Esophagus (tissue), 2 donors: Measurements from ENCODE around the gene KCNMA1. TPM values are rescaled to one million over a fixed set of nuclear protein-coding genes. Genes with fewer than 3 reads are reported as not detected.
"Not testable (repeated sequence)": the region's sequence is repeated elsewhere in the genome, so short reads cannot be mapped to it uniquely, and the experiment has no call there.

ENCODE experiments used
- H3K27ac ChIP-seq, 2 donors: one replicate each; pipeline ENCODE4 v1.5.1; 2013; ENCODE audit warnings: low read depth in 2 of 2, mild to moderate bottlenecking in 2 of 2, inconsistent platforms in 1 of 2, low read length in 1 of 2, moderate library complexity in 1 of 2
- H3K27me3 ChIP-seq, 2 donors: one replicate each; pipeline ENCODE4 v1.6.1; 2013; ENCODE audit warnings: low read length in 2 of 2, control low read depth in 1 of 2, mild to moderate bottlenecking in 1 of 2; ENCODE audit not compliant: insufficient read depth in 2 of 2, control insufficient read depth in 1 of 2
- H3K36me3 ChIP-seq, 2 donors: one replicate each; pipeline ENCODE4 v1.6.1; 2013; ENCODE audit warnings: low read length in 1 of 2; ENCODE audit not compliant: control insufficient read depth in 2 of 2, insufficient read depth in 2 of 2
- H3K4me1 ChIP-seq, 2 donors: one replicate each; pipeline ENCODE4 v1.6.1; 2013; ENCODE audit warnings: low read length in 1 of 2; ENCODE audit not compliant: control insufficient read depth in 2 of 2, insufficient read depth in 2 of 2
- H3K4me3 ChIP-seq, 2 donors: one replicate each; pipeline ENCODE4 v1.5.1; 2013; ENCODE audit warnings: low read length in 2 of 2, mild to moderate bottlenecking in 2 of 2, low read depth in 1 of 2, moderate library complexity in 1 of 2
- H3K9me3 ChIP-seq, 2 donors: one replicate each; pipeline ENCODE4 v1.6.1; 2013; ENCODE audit warnings: mild to moderate bottlenecking in 2 of 2, low read depth in 1 of 2, low read length in 1 of 2, moderate library complexity in 1 of 2; ENCODE audit not compliant: control insufficient read depth in 2 of 2, insufficient read depth in 1 of 2
- WGBS, 2 donors: extraction: QIAGEN DNeasy Blood & Tissue Kit; methylation state at CpG; one replicate each; pipeline ENCODE4 v1.1.7; 2013; 5-methylcytosine and 5-hydroxymethylcytosine counted together
- polyA plus RNA-seq, 2 donors: library from polyadenylated mRNA; stranded (reverse); fragments of 200-250 nt; gene quantifications; one replicate each; pipeline ENCODE4 v1.2.3, GENCODE V29; 2013
- donor health status: healthy with polysubstance abuse.
- donor health status: Bipolar disorder and iron deficiency.

The KCNMA1 gene
- polyA plus RNA-seq, 2 donors, result 8.4 to 11.2 TPM

DNA sequence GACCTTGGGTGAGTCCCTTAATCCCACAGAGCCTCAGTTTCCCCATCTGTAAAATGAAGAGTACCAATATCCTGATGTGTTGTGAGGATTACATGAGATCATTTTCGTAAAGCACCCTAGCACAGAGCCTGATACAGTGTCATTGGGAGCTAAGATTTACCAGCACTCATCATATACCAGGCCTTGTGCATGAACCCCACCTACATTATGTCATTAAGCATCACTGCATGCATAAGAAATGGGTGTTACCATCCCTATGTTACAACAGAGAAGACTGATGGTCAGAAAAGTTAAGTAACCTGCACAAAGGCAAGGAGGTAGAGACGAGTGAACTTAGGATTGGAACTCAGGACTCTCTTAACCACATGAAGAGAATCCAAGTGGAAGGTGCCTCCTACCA, 290.6 kb downstream of the KCNMA1 start:
- no peaks in the 10 kb centered on the region for H3K9me3 ChIP-seq
- no peaks in the 10 kb centered on the region for H3K27me3 ChIP-seq
- peaks cover 0 to 3% of the 10 kb centered on the region in 2 donors for H3K4me1 ChIP-seq
- no peak overlapping the region for H3K4me3 ChIP-seq
- H3K27ac ChIP-seq, result no peak overlapping the region
- no peaks in the 10 kb centered on the region for H3K36me3 ChIP-seq
- 38 to 41% methylated on average over 2 of the region's 2 CpGs for WGBS, 2 donors

DNA sequence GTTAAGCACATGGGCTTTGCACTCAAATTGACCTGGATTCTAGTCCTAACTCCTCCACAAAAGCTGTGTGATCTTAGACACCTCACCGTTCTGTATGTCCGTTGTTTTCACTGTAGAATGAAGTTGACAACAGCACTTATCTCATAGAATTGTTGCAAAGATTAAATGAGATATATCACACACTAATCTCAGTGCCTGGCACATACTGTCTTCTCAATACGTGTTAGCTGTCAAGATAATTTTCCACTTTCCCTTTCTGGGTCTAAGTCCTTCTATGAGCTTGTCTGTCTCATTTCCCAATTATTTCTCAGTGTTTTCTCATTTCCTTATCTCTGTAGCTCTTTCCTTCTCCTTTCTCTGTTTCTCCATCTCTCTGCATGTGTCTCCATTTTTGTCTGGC, 296.6 kb downstream of the KCNMA1 start:
- H3K9me3 ChIP-seq, result peaks cover 0 to 7% of the 10 kb centered on the region in 2 donors
- no peaks in the 10 kb centered on the region for H3K27me3 ChIP-seq
- no peak overlapping the region for H3K27ac ChIP-seq
- no peaks in the 10 kb centered on the region for H3K36me3 ChIP-seq
- no peaks in the 10 kb centered on the region for H3K4me1 ChIP-seq
- 59 to 71% methylated on average over 3 of the region's 3 CpGs for WGBS, 2 donors
- H3K4me3 ChIP-seq, result no peak overlapping the region

DNA sequence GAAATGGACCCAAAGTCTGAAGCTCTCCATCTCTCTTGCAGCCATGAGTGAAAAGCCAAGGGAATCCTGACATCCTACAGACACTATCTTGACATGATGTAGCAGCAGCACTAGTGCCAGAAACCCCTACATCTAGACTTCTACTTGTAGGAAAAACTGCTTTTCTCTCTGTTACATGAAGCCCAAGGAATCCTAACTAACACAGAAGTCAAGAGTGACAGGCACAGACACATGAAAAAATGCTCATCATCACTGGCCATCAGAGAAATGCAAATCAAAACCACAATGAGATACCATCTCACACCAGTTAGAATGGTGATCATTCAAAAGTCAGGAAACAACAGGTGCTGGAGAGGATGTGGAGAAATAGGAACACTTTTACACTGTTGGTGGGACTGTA, 297.7 kb downstream of the KCNMA1 start:
- H3K4me3 ChIP-seq, H3K27ac ChIP-seq, H3K9me3 ChIP-seq, H3K27me3 ChIP-seq, H3K4me1 ChIP-seq, H3K36me3 ChIP-seq: not testable (repeated sequence)

DNA sequence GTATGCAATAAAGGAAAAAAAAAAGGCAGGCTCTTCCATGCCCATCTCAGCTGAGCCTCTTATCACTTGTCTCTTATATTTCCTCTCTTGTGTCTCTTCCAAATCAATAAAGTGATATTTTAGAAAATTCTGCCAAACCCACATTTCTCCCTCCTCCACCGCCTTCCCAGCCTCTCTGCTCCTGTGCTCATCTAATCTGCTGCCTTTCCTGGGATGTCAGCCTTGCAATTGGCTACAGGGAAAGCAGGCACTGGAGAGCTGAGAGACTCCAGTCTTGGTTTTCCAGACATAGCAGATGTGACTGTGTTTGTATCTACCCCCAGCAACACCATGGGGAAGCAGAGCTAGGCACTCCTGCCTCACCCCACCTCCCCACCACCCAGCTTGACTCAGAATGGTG, 298.4 kb downstream of the KCNMA1 start:
- no peaks in the 10 kb centered on the region for H3K4me1 ChIP-seq
- no peaks in the 10 kb centered on the region for H3K36me3 ChIP-seq
- WGBS, 2 donors, result 75 to 82% methylated on average over 1 of the region's 1 CpG

DNA sequence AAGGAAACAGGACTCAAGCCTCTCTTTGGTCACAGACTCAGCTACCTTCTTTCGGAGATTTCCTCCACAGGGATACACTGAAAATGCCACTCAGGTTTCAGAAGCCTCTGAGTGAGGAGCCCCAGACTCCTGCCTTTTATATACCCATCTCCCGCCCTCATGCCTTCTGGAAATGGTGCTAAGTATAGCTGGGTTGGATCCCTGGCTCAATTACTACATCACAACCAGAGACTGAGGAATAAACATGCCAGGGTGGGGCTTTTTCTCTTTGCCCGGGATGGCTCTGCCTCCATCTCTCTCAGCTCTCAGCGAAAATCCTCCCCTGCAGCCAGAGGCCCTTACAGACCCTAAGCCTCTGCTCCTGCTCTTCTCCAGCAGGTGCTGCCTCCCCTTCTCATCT, 299.5 kb downstream of the KCNMA1 start:
- Histone ChIP-seq H3K27me3 (no peaks in the 10 kb centered on the region), H3K27ac (no peak overlapping the region), H3K36me3 (no peaks in the 10 kb centered on the region), H3K4me3 (no peak overlapping the region), H3K4me1 (no peaks in the 10 kb centered on the region), H3K9me3 (peaks cover 0 to 7% of the 10 kb centered on the region in 2 donors)
- 80 to 85% methylated on average over 4 of the region's 4 CpGs for whole genome bisulfite sequencing, 2 donors

More for the DNA sequence above, 298.4 kb downstream of the KCNMA1 start:
- Histone ChIP-seq H3K9me3 (peaks cover 0 to 7% of the 10 kb centered on the region in 2 donors), H3K4me3 (no peak overlapping the region), H3K27me3 (no peaks in the 10 kb centered on the region), H3K27ac (no peak overlapping the region)

DNA sequence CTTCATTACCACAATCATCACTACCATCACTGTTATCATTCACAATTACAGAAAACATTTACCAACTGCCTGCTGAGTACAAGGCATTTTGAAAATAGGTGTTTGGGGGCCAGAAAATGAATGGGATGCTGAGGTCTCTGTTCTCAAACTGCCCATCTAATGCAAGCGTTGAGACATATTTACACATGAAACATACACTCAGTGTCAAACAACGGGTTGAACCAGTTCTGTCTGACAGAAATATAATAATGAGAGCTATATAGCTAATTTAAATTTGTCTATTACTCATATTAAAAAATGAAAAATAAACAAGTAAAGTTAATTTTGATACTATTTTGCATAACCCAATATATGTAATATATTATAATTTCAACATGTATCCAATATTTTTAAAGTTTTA, 303.1 kb downstream of the KCNMA1 start:
- Histone ChIP-seq H3K4me1 (no peaks in the 10 kb centered on the region), H3K9me3 (peaks cover 0 to 5% of the 10 kb centered on the region in 2 donors), H3K36me3 (no peaks in the 10 kb centered on the region), H3K4me3 (no peak overlapping the region), H3K27me3 (no peaks in the 10 kb centered on the region), H3K27ac (no peak overlapping the region)
- 59 to 60% methylated on average over 2 of the region's 2 CpGs for WGBS, 2 donors

DNA sequence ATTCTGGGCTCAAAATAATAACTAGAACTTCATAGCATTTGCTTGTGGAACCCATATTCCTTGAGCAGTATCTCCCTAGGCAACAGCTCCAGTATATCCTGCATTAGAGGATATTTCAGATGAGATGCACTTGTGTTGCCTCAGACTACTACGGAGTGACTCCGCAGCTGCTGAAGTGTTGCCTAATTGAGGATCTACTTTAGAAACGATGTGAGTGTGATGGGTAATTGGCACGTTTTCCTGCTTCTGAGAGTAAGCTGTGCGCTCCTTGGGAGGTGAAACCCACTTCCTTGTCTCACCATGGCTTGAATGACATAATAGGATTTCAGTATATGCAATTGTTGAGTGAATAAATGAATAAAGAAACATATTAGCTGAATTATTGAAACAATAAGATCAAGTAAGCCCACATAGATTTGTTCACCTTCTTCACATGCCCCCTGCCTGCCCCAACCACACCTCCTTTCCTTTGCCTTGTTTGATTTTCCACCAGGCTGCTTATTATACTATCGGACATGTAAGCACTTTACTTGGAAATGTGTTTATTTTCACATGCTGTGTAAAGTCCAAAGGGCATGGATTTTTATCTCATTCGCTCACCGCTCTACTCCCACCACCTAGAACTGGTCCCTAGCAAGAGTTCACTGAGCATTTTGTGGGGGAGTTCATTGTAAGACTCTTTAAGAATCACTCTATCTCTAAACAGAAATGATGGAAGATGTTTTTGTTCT, 303.8 kb downstream of the KCNMA1 start:
- Histone ChIP-seq H3K9me3 (peaks cover 0 to 2% of the 10 kb centered on the region in 2 donors), H3K4me3 (no peak overlapping the region), H3K27ac (no peak overlapping the region), H3K27me3 (no peaks in the 10 kb centered on the region), H3K36me3 (no peaks in the 10 kb centered on the region), H3K4me1 (no peaks in the 10 kb centered on the region)
- WGBS, 2 donors, result 46 to 66% methylated on average over 8 of the region's 8 CpGs

DNA sequence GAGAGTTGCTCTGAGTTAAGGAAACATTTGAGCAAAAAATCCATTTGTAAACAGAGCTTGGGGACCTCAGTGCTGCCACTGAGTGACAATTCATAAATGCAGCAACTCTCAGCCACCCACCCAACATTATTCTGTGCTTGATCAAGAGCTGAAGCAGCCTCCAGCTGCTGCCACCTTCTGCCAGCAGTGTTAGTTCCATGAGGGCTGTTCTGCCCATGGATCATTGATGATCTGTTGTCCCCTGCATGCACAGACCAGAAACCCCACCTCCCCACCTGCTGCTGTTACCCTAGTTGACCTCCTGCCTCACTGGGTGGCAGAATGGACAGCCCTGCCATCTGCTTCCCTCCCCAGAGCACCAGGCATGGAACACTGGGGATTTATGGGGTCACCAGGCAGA, 305.4 kb downstream of the KCNMA1 start:
- no peak overlapping the region for H3K27ac ChIP-seq
- no peaks in the 10 kb centered on the region for H3K36me3 ChIP-seq
- no peaks in the 10 kb centered on the region for H3K27me3 ChIP-seq
- no peaks in the 10 kb centered on the region for H3K4me1 ChIP-seq
- no peaks in the 10 kb centered on the region for H3K9me3 ChIP-seq
- H3K4me3 ChIP-seq, result no peak overlapping the region

DNA sequence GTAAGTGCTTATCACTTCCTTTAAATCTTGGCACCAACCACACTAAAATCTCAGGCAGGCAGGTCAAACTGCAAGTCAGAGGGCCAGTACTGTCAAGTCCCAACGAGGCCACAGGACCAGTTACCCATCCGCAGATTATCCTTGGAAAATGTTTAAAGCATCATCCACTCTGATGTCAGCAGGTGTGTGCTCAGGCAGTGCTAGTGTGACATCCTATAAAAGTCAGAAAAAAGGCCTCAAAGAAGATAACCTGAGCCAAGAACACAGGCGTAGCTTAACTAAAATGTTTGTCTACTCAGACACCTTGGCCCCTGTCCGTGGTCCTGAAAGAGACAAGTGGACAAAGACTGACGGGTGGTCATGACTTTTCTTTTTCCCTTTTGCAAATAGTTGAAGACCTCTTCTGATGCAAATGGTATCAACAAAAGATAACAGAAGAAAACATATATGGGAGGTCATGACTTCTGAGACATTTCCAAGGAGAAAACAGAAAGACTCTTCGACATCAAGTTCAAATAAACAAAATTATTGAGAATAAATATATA, 309.3 kb downstream of the KCNMA1 start:
- Histone ChIP-seq H3K36me3 (no peaks in the 10 kb centered on the region), H3K27ac (no peak overlapping the region), H3K4me3 (no peak overlapping the region), H3K27me3 (no peaks in the 10 kb centered on the region), H3K4me1 (peaks cover 5 to 6% of the 10 kb centered on the region in 2 donors), H3K9me3 (no peaks in the 10 kb centered on the region)
- 63 to 64% methylated on average over 6 of the region's 6 CpGs for WGBS, 2 donors

DNA sequence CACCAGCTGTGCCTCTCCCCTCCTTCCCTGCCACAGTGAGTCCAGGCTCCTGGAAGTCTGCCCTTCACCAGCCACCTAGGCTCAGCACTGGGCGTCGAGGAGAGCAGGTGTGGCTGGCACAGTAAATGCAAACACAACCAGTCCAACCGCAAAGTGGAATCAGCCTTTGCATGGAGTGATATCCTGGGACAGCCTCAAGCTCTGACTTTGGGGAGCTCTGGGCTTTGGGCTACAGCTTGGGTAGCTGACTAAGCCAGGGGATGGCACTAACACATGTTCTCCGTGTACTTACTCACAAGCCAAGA, 312.4 kb downstream of the KCNMA1 start:
- Histone ChIP-seq H3K4me3 (no peak overlapping the region), H3K4me1 (peaks cover 5 to 6% of the 10 kb centered on the region in 2 donors), H3K27me3 (no peaks in the 10 kb centered on the region), H3K36me3 (no peaks in the 10 kb centered on the region), H3K9me3 (no peaks in the 10 kb centered on the region), H3K27ac (no peak overlapping the region)
- 47 to 49% methylated on average over 4 of the region's 4 CpGs for WGBS, 2 donors
